BLaER1 treated with 17β-estradiol and CSF1 and Interleukin-3, amounts not matched to agents 10 nM and 100 nM (cell line): ENCODE results near the gene HBG2.
"Not testable (repeated sequence)": the region's sequence is repeated elsewhere in the genome, so short reads cannot be mapped to it uniquely, and the experiment has no call there.

ENCODE experiments used
- H3K27ac ChIP-seq, 11 experiments: shearing (Covaris generic); formaldehyde crosslinking; 2 replicates each; pipeline ENCODE4 v1.8.1; 2022
- H3K27me3 ChIP-seq, 11 experiments: shearing (Covaris generic); formaldehyde crosslinking; 2 replicates each; pipeline ENCODE4 v1.8.1; 2022
- H3K36me3 ChIP-seq, 11 experiments: shearing (Covaris generic); formaldehyde crosslinking; 2 replicates each; pipeline ENCODE4 v1.8.1; 2022
- H3K4me1 ChIP-seq, 10 experiments: shearing (Covaris generic); formaldehyde crosslinking; 2 replicates each; pipeline ENCODE4 v1.8.1; 2022
- H3K4me2 ChIP-seq, 11 experiments: shearing (Covaris generic); formaldehyde crosslinking; 2 replicates each; pipeline ENCODE4 v1.8.1; 2022
- H3K4me3 ChIP-seq, 10 experiments: shearing (Covaris generic); formaldehyde crosslinking; 2 replicates each; pipeline ENCODE4 v1.8.1; 2022
- H3K9ac ChIP-seq, 11 experiments: shearing (Covaris generic); formaldehyde crosslinking; 2 replicates each; pipeline ENCODE4 v1.8.1; 2022
- H3K9me3 ChIP-seq, 11 experiments: shearing (Covaris generic); formaldehyde crosslinking; replicated peaks in 1 of 11; 2 replicates each; pipeline ENCODE4 v1.8.1; 2022
- H4K20me1 ChIP-seq, 11 experiments: shearing (Covaris generic); formaldehyde crosslinking; 2 replicates each; pipeline ENCODE4 v1.8.1; 2022
- Cebpa-rat ChIP-seq, 11 experiments: shearing (Covaris generic); IDR thresholded peaks; 2 replicates each; pipeline ENCODE4 v1.8.1; 2022

Gene HBG2

GRCh38 chr11:5274395-5274794 is 19.8 kb upstream of the HBG2 start:
- Histone ChIP-seq H3K9ac (no peak overlapping the region), H3K9me3 (no peaks in the 10 kb centered on the region)

GRCh38 chr11:5272395-5273017 is 17.9 kb upstream of the HBG2 start:
- TF ChIP-seq Cebpa-rat (IDR thresholded peaks at IDR 0.05) = no peak
- H3K4me2 ChIP-seq = no peak overlapping the region
- no peaks in the 10 kb centered on the region for H3K27me3 ChIP-seq
- H3K27ac ChIP-seq = no peak overlapping the region
- no peaks in the 10 kb centered on the region for H3K36me3 ChIP-seq
- no peaks in the 10 kb centered on the region for H3K4me1 ChIP-seq
- H4K20me1 ChIP-seq = no peaks in the 10 kb centered on the region
- no peaks in the 10 kb centered on the region for H3K9me3 ChIP-seq
- no peak overlapping the region for H3K9ac ChIP-seq
- no peak overlapping the region for H3K4me3 ChIP-seq

More at GRCh38 chr11:5274395-5274794, 19.8 kb upstream of the HBG2 start:
- no peaks in the 10 kb centered on the region for H3K36me3 ChIP-seq
- TF ChIP-seq Cebpa-rat (IDR thresholded peaks at IDR 0.05) = no peak
- H3K4me2 ChIP-seq = no peak overlapping the region
- no peaks in the 10 kb centered on the region for H4K20me1 ChIP-seq
- no peaks in the 10 kb centered on the region for H3K4me1 ChIP-seq
- H3K27ac ChIP-seq = no peak overlapping the region
- no peak overlapping the region for H3K4me3 ChIP-seq
- H3K27me3 ChIP-seq = no peaks in the 10 kb centered on the region

- Histone ChIP-seq H3K4me2 (no peak within 1 kb of the TSS), H3K36me3 (no peaks in the 10 kb centered on the region), H3K9ac (no peak within 1 kb of the TSS), H3K4me3 (no peak within 1 kb of the TSS), H3K4me1 (no peaks in the 10 kb centered on the region), H3K27ac (no peak within 1 kb of the TSS), H4K20me1 (no peaks in the 10 kb centered on the region), H3K9me3 (no peaks in the 10 kb centered on the region), H3K27me3 (no peaks in the 10 kb centered on the region)
- no peak for TF ChIP-seq Cebpa-rat (IDR thresholded peaks at IDR 0.05)
These were observed 15.2 kb upstream of the HBG2 start, which contains the start of gene HBE1 for GRCh38 chr11:5269715-5270147. TSS of gene HBE1 (minus strand) at chr11:5269945. CDS start at chr11:5269890, 55 bp downstream.

GRCh38 chr11:5267033-5267563 is 12.5 kb upstream of the HBG2 start:
- Histone ChIP-seq H3K4me1 (no peaks in the 10 kb centered on the region), H3K4me2 (no peak overlapping the region), H3K27me3 (no peaks in the 10 kb centered on the region), H3K27ac (no peak overlapping the region), H3K36me3 (no peaks in the 10 kb centered on the region), H3K9ac (no peak overlapping the region), H3K4me3 (no peak overlapping the region), H3K9me3 (no peaks in the 10 kb centered on the region; a peak in 1 of 22 replicates), H4K20me1 (no peaks in the 10 kb centered on the region)
- no peak for TF ChIP-seq Cebpa-rat (IDR thresholded peaks at IDR 0.05)

- Histone ChIP-seq H3K9ac (no peak overlapping the region), H3K9me3 (no peaks in the 10 kb centered on the region; a peak in 2 of 22 replicates), H3K4me1 (no peaks in the 10 kb centered on the region), H3K27me3 (no peaks in the 10 kb centered on the region), H3K4me2 (no peak overlapping the region), H3K27ac (no peak overlapping the region), H4K20me1 (no peaks in the 10 kb centered on the region), H3K36me3 (no peaks in the 10 kb centered on the region), H3K4me3 (no peak overlapping the region)
- no peak for TF ChIP-seq Cebpa-rat (IDR thresholded peaks at IDR 0.05)
These were observed 12.0 kb upstream of the HBG2 start for GRCh38 chr11:5266609-5267008.

- Histone ChIP-seq H3K4me2 (no peak overlapping the region), H4K20me1 (no peaks in the 10 kb centered on the region), H3K27ac (no peak overlapping the region), H3K9me3 (no peaks in the 10 kb centered on the region; a peak in 2 of 22 replicates), H3K4me3 (no peak overlapping the region), H3K27me3 (no peaks in the 10 kb centered on the region), H3K36me3 (no peaks in the 10 kb centered on the region), H3K4me1 (no peaks in the 10 kb centered on the region), H3K9ac (no peak overlapping the region)
- TF ChIP-seq Cebpa-rat (IDR thresholded peaks at IDR 0.05) = no peak
These were observed 11.3 kb upstream of the HBG2 start for GRCh38 chr11:5265832-5266231.

GRCh38 chr11:5258543-5259262 is 4.1 kb upstream of the HBG2 start:
- no peaks in the 10 kb centered on the region for H4K20me1 ChIP-seq
- H3K4me1 ChIP-seq = no peaks in the 10 kb centered on the region
- no peak overlapping the region for H3K27ac ChIP-seq
- H3K4me2 ChIP-seq = no peak overlapping the region
- H3K36me3 ChIP-seq = no peaks in the 10 kb centered on the region
- peaks cover 0 to 8% (median 0%) of the 10 kb centered on the region in 11 experiments; a peak in 3 of 22 replicates for H3K9me3 ChIP-seq
- no peak for TF ChIP-seq Cebpa-rat (IDR thresholded peaks at IDR 0.05)
- no peaks in the 10 kb centered on the region for H3K27me3 ChIP-seq
- no peak overlapping the region for H3K9ac ChIP-seq
- H3K4me3 ChIP-seq = no peak overlapping the region

GRCh38 chr11:5257296-5257695 is 2.7 kb upstream of the HBG2 start:
- Histone ChIP-seq H3K9ac (no peak overlapping the region), H4K20me1 (no peaks in the 10 kb centered on the region), H3K36me3 (no peaks in the 10 kb centered on the region), H3K4me3 (no peak overlapping the region), H3K9me3 (peaks cover 0 to 8% (median 0%) of the 10 kb centered on the region in 11 experiments; a peak in 3 of 22 replicates), H3K27ac (no peak overlapping the region), H3K4me2 (no peak overlapping the region), H3K4me1 (no peaks in the 10 kb centered on the region), H3K27me3 (no peaks in the 10 kb centered on the region)
- no peak for TF ChIP-seq Cebpa-rat (IDR thresholded peaks at IDR 0.05)

GRCh38 chr11:5254023-5254422 is 558 bp downstream of the HBG2 start:
- not testable (repeated sequence) for H3K4me3 ChIP-seq, H3K4me1 ChIP-seq, H3K36me3 ChIP-seq, H3K9me3 ChIP-seq, H3K9ac ChIP-seq, H3K27ac ChIP-seq, H3K27me3 ChIP-seq, H4K20me1 ChIP-seq, H3K4me2 ChIP-seq

GRCh38 chr11:5253440-5253839 is 1.1 kb downstream of the HBG2 start:
- not testable (repeated sequence) for H3K9me3 ChIP-seq, H3K27ac ChIP-seq, H3K36me3 ChIP-seq, H4K20me1 ChIP-seq, H3K4me2 ChIP-seq, H3K27me3 ChIP-seq, H3K9ac ChIP-seq, H3K4me3 ChIP-seq, H3K4me1 ChIP-seq
